Heart left ventricle (tissue), 13 donors: Measurements from ENCODE around the gene TPST1.

Source experiments
- POLR2A ChIP-seq, 2 donors: fragments of 450-650 bp; IDR thresholded peaks; one replicate each; pipeline ENCODE4 v1.6.1; 2017; ENCODE audit warnings: antibody characterized with exemption in 2 of 2, mild to moderate bottlenecking in 2 of 2, moderate library complexity in 2 of 2
- TF ChIP-seq, protein P1 (sequence below), 12 donors: fragments of 200-600 bp; sonication (generic) in 4 of 12; IDR thresholded peaks; one replicate each; pipeline versions ENCODE4 v1.5.0 to v1.8.0; 2018 to 2022; ENCODE audit warnings: antibody characterized with exemption in 12 of 12, mild to moderate bottlenecking in 5 of 12
- donor health status: ischemic (EF 13 %, LVEDD 7.1; RV severe dilation, severe dysfunction).
- donor health status: DM: no; HTN: yes; CAD: no.
- donor health status: DM: no; HTN: no; CAD: no.
- donor health status: ischemic (EF 25% LVEDD 6.9; RV normal size, moderate dysfunction).
- donor health status: ischemic (EF 25% LVEDD 5.7; RV mildly dilated, moderate dysfunction).
- donor health status: ischemic (EF 35%, LVEDD 5.7; RV mildly dilated, moderate dysfunction).
- donor health status: nonischemic (EF 11% LVEDD 7.7; RV severe dilation, severe dysfunction).
- donor health status: DM: yes; HTN: yes; CAD: no.
- donor health status: PGD.
- donor health status: ischemic (EF 29% LVEDD 5.4; RV normal size, mild dysfunction).
- donor health status: nonischemic (EF 23%, LVEDD 6.1; RV moderate dilation, normal function).

DNA sequence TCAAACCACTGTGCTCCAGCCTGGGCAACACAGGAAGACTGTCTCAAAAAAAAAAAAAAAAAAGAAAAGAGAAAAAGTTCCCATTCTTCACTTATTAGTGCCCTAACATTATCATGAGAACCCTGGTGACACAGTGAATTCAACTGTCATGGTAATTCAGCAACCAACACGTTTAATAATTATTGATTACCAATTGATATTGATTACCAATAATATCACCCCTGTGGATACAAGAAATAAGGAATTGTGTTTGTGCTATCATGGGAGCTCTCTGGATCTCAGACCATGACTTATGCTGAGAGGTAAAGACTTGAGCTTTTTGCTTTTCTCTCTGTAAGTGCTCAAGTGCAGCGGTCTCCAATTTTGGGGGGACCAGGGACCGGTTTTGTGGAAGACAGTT lies 195.3 kb downstream of the TPST1 start:
- TF ChIP-seq, protein P1, sequence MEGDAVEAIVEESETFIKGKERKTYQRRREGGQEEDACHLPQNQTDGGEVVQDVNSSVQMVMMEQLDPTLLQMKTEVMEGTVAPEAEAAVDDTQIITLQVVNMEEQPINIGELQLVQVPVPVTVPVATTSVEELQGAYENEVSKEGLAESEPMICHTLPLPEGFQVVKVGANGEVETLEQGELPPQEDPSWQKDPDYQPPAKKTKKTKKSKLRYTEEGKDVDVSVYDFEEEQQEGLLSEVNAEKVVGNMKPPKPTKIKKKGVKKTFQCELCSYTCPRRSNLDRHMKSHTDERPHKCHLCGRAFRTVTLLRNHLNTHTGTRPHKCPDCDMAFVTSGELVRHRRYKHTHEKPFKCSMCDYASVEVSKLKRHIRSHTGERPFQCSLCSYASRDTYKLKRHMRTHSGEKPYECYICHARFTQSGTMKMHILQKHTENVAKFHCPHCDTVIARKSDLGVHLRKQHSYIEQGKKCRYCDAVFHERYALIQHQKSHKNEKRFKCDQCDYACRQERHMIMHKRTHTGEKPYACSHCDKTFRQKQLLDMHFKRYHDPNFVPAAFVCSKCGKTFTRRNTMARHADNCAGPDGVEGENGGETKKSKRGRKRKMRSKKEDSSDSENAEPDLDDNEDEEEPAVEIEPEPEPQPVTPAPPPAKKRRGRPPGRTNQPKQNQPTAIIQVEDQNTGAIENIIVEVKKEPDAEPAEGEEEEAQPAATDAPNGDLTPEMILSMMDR (IDR thresholded peaks at IDR 0.05): no peak
- no peak for TF ChIP-seq POLR2A (IDR thresholded peaks at IDR 0.05)
